HG03175 (cell line): Measurements from ENCODE around the gene AMBRA1.

Experiments
- ATAC-seq: cut with Tn5 transposase; IDR thresholded peaks from one replicate; pipeline ENCODE4 v1.9.1; 2021; ENCODE audit warnings: mild to moderate bottlenecking, moderate library complexity; ENCODE audit not compliant: unreplicated experiment

AMBRA1 gene

GRCh38 chr11:46617134-46617971, 23.5 kb upstream of the AMBRA1 start, which contains the start of the genes ATG13 and HARBI1:
TSS of gene ATG13 (plus strand) at chr11:46617553. CDS start at chr11:46644292, 26,739 bp downstream.
TSS of gene HARBI1 (minus strand) at chr11:46617227. CDS start at chr11:46616237, 990 bp downstream.
- ATAC-seq, result peak; percentile 95

GRCh38 chr11:46616551-46617133, 22.8 kb upstream of the AMBRA1 start:
- ATAC-seq, result no peak

GRCh38 chr11:46615756-46616155, 21.9 kb upstream of the AMBRA1 start:
- ATAC-seq, result no peak

- no peak for ATAC-seq
Measured at GRCh38 chr11:46612326-46612725, 18.5 kb upstream of the AMBRA1 start.

- ATAC-seq, result no peak
Measured at GRCh38 chr11:46611526-46612304, 17.9 kb upstream of the AMBRA1 start.

GRCh38 chr11:46609386-46609785, 15.6 kb upstream of the AMBRA1 start:
- no peak for ATAC-seq

GRCh38 chr11:46607516-46607915, 13.7 kb upstream of the AMBRA1 start:
- no peak for ATAC-seq

- ATAC-seq, result no peak
Measured at GRCh38 chr11:46604796-46605195, 11.0 kb upstream of the AMBRA1 start.

GRCh38 chr11:46603704-46604308, 10.0 kb upstream of the AMBRA1 start:
- no peak for ATAC-seq

GRCh38 chr11:46601129-46601528, 7.3 kb upstream of the AMBRA1 start:
- no peak for ATAC-seq

- no peak for ATAC-seq
Measured at GRCh38 chr11:46600194-46600960, 6.6 kb upstream of the AMBRA1 start.

- no peak for ATAC-seq
Measured at GRCh38 chr11:46599340-46600193, 5.7 kb upstream of the AMBRA1 start.

GRCh38 chr11:46597609-46598219, 3.9 kb upstream of the AMBRA1 start:
- no peak for ATAC-seq

GRCh38 chr11:46597155-46597554, 3.3 kb upstream of the AMBRA1 start:
- ATAC-seq, result no peak

- no peak for ATAC-seq
Measured at GRCh38 chr11:46594785-46595184, 962 bp upstream of the AMBRA1 start.

- no peak for ATAC-seq
Measured at GRCh38 chr11:46594374-46594700, 514 bp upstream of the AMBRA1 start.

- no peak for ATAC-seq
Measured at GRCh38 chr11:46590740-46591605, 2.9 kb downstream of the AMBRA1 start.

GRCh38 chr11:46588915-46589314, 4.9 kb downstream of the AMBRA1 start:
- no peak for ATAC-seq
